Measurements from ENCODE around the gene EPHA4.

Gene EPHA4

GRCh38 chr2:221596192-221596591, 24.1 kb upstream of the EPHA4 start:
- H3K4me3 ChIP-seq (ENCODE audit: low read depth, low read length), result no peak overlapping the region
- no peak for DNase-seq (ENCODE audit: low read depth)
- no peak for TF ChIP-seq CTCF (IDR thresholded peaks at IDR 0.05; ENCODE audit: low read depth, low read length, missing control alignments)

GRCh38 chr2:221590861-221591365, 18.8 kb upstream of the EPHA4 start:
- H3K4me3 ChIP-seq (ENCODE audit: low read depth, low read length), result no peak overlapping the region
- DNase-seq (ENCODE audit: low read depth), result no peak
- TF ChIP-seq CTCF (IDR thresholded peaks at IDR 0.05; ENCODE audit: low read depth, low read length, missing control alignments), result no peak

DNA sequence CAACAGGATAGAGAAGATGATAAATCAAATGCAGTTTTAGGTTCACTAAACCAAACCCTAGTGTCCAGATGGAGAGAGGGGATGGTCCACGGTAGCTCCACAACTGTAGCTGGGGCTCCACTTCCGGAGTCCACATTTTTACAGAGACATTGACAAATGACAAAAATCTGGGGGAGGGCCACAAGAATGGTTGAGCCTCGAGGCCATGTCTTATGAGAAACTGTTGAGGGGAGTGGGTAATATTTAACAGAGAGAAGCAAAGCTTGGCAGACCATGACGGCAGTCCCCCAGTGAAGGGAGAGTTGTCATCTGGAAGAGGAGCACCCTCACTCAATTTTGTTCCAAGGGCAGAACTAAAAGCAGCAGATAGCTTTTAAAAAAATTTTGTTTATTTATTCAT, 17.6 kb upstream of the EPHA4 start:
- H3K4me3 ChIP-seq (ENCODE audit: low read depth, low read length), result no peak overlapping the region
- DNase-seq (ENCODE audit: low read depth), result no peak
- TF ChIP-seq CTCF (IDR thresholded peaks at IDR 0.05; ENCODE audit: low read depth, low read length, missing control alignments), result no peak

- H3K4me3 ChIP-seq (ENCODE audit: low read depth, low read length), result no peak overlapping the region
- no peak for DNase-seq (ENCODE audit: low read depth)
- TF ChIP-seq CTCF (IDR thresholded peaks at IDR 0.05; ENCODE audit: low read depth, low read length, missing control alignments), result no peak
Measured at GRCh38 chr2:221588306-221588985, 16.3 kb upstream of the EPHA4 start.

DNA sequence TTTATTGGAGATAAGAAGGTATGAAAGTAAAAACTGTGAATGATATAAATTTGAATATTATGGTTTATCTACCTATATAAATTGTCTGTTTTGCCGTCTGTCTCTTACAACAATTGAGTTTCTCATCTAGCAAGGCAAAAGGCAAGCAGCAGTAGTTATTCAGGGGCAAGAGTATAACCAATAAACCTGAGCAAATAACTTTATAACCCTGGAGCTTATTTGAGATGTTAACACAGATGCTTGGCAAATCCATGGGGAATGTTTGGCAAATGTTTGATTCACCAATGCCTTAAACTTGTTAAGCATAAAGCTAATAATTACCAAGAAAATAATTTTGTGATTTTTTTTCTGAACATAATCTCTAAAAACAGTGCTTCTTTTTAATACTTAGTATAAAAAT, 9.9 kb upstream of the EPHA4 start:
- no peak overlapping the region for H3K4me3 ChIP-seq (ENCODE audit: low read depth, low read length)
- no peak for DNase-seq (ENCODE audit: low read depth)
- TF ChIP-seq CTCF (IDR thresholded peaks at IDR 0.05; ENCODE audit: low read depth, low read length, missing control alignments), result no peak

GRCh38 chr2:221574231-221574570, 2.1 kb upstream of the EPHA4 start:
- no peak overlapping the region for H3K4me3 ChIP-seq (ENCODE audit: low read depth, low read length)
- TF ChIP-seq CTCF (IDR thresholded peaks at IDR 0.05; ENCODE audit: low read depth, low read length, missing control alignments), result no peak
- no peak for DNase-seq (ENCODE audit: low read depth)

Measured in GM12864 (cell line).